Caki2 (cell line): ENCODE data around the gene TM6SF1. TPM values are rescaled to one million over a fixed set of nuclear protein-coding genes. Genes with fewer than 3 reads are reported as not detected.
"Not testable (repeated sequence)": the region's sequence is repeated elsewhere in the genome, so short reads cannot be mapped to it uniquely, and the experiment has no call there.

ENCODE experiments used
- DNase-seq: peaks from one replicate; pipeline ENCODE4 v3.0.0-alpha.2; 2015; ENCODE audit warnings: low read depth
- in situ Hi-C: cut with HindIII; loops from 2 replicates; pipeline ENCODE4 v1.10.0; 2016; ENCODE audit warnings: low sequenced_read_pairs, low pct_unique_long_range_greater_than_20kb, mixed read lengths
- total RNA-seq: library from RNA; depleted of rRNA; stranded (reverse); fragments of >200 nt; shearing (Covaris generic); gene quantifications from 2 replicates; pipeline ENCODE4 v1.2.3, GENCODE V29; 2014; ENCODE audit warnings: low replicate concordance; rRNA removed

The TM6SF1 gene
- total RNA-seq, 1 experiment from 2014 or later, result not detected

GRCh38 chr15:83160741-83161140 is 53.3 kb downstream of the TM6SF1 start:
- no peak for DNase-seq
- in situ Hi-C loops, result no loop called here

GRCh38 chr15:83163032-83163431 is 55.6 kb downstream of the TM6SF1 start:
- in situ Hi-C loops, result no loop called here
- DNase-seq, result no peak

GRCh38 chr15:83164111-83164770 is 56.8 kb downstream of the TM6SF1 start:
- in situ Hi-C loops, result no loop called here
- no peak for DNase-seq

GRCh38 chr15:83164771-83165404 is 57.4 kb downstream of the TM6SF1 start:
- in situ Hi-C loops, result no loop called here
- no peak for DNase-seq

DNA sequence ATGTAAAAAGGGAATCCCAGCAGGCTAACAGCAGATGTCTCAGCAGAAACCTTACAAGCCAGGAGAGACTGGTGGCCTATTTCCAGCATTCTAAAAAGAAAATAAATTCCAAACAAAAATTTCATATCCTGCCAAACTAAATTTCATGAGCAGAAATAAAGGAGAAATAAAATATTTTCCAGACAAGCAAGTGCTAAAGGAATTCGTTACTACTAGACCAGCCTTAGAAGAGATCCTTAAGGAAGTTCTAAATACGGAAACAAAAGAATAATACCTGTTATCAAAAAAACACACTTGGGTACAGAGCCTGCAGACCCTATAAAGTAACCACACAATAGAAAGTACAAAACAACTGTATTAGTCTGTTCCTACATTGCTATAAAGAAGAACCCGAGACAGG is 58.8 kb downstream of the TM6SF1 start:
- no peak for DNase-seq
- in situ Hi-C loops, result no loop called here

- in situ Hi-C loops, result no loop called here
- no peak for DNase-seq
Measured at GRCh38 chr15:83166830-83167229, 59.4 kb downstream of the TM6SF1 start.

- in situ Hi-C loops, DNase-seq: not testable (repeated sequence)
Measured at GRCh38 chr15:83169576-83169975, 62.1 kb downstream of the TM6SF1 start.

GRCh38 chr15:83170474-83171165 is 63.2 kb downstream of the TM6SF1 start:
- no peak for DNase-seq
- in situ Hi-C loops, result no loop called here

DNA sequence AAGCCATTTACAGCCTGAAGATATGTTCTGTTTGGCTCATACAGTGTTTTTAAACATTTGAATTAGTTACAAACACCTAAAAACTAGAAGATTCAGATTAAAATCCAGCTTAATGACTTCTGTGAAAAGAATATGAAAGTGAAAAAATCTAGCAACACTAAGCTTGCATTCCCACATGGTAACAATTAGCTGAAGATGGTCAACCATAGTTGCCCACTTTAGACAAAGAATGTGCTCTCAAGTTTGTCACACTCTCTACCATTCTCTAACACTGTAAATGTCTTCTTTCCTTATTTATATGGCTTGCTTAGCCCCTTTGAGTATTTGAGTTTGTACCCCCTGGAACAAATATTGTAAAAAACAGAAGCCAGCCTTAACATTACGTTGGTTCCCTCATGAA is 67.4 kb downstream of the TM6SF1 start:
- in situ Hi-C loops, result no loop called here
- no peak for DNase-seq

DNA sequence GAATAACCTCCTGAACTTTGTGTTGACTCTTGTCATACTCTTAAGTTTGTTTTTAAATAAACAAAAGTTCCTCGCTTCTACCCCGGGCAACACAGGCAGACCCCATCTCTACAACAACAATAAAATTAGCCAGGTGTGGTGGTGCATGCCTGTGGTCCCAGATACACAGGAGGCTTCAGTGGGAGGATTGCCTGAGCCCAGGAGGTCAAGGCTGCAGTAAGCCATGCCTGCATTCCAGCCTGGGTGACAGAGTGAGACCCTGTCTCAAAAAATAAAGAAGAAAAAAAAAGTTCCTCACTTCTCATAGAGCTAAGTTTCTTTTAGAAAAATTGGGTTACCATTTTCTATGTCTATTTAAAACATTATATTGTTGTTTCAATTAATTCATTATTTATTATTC is 70.9 kb downstream of the TM6SF1 start:
- DNase-seq, result no peak
- in situ Hi-C loops, result no loop called here

DNA sequence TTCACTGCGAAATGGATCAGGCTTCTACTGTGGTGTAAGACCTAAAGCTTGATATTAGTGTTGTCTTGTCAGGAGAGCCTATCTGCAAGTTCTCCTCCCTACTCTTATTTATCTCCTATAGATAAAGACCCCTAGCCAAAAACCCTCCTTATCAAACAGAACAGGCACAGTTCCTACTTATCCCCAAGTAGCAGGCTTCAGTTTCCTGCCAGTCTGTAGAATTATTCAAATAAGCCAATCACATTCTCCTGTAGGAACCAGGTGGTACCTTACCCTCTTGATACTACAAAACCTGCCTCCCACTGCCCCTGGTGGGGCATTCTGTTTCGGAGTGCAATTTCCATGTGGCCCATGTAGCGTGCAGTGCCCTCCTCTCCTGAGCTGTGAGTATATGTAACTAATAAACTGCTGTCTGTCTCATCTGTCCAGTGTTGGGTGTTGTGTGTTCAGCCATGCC is 71.5 kb downstream of the TM6SF1 start:
- in situ Hi-C loops, result no loop called here
- no peak for DNase-seq

DNA sequence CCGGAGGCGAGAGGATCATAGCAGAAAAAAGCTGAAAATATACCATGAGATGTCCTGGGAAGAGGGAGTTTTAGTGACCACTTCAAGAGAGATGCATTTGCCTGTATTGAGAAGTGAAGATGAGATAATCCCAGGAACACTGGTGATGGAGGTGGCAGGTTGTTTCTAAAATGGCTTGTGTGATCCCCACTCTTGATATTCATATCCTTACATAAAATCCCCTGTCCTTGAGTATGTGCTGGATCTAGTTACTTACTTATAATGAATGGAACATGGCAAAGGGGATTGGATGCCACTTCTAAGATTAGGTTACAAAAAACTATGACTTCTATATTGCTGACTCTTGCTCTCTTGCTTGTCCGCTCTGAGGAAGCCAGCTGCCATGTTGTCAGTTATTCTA is 78.1 kb downstream of the TM6SF1 start:
- DNase-seq, result no peak
- in situ Hi-C loops, result no loop called here

Other genes with a start within 250 kb of the TM6SF1 start
- gene HOMER2, start 154.9 kb upstream of the TM6SF1 start, total RNA-seq, result 22.1 and 34.2 TPM in 2 replicates
- gene RAMAC, start 121.4 kb upstream of the TM6SF1 start, total RNA-seq, result 16.8 and 28.5 TPM in 2 replicates
- gene C15orf40, start 96.0 kb upstream of the TM6SF1 start, total RNA-seq, result 37.6 and 51.0 TPM in 2 replicates
- gene BTBD1, start 40.4 kb upstream of the TM6SF1 start, total RNA-seq, result 46.5 and 56.8 TPM in 2 replicates
- gene HDGFL3, start 100.2 kb downstream of the TM6SF1 start, total RNA-seq, result 23.9 and 68.1 TPM in 2 replicates
- gene BNC1, start 177.0 kb downstream of the TM6SF1 start, total RNA-seq, result not detected in 2 replicates